ENCODE results near the gene PARD3B. TPM values are rescaled to one million over a fixed set of nuclear protein-coding genes. Genes with fewer than 3 reads are reported as not detected.

PARD3B gene
- total RNA-seq, 1 experiment from 2014 or later, result 7.6 TPM

DNA sequence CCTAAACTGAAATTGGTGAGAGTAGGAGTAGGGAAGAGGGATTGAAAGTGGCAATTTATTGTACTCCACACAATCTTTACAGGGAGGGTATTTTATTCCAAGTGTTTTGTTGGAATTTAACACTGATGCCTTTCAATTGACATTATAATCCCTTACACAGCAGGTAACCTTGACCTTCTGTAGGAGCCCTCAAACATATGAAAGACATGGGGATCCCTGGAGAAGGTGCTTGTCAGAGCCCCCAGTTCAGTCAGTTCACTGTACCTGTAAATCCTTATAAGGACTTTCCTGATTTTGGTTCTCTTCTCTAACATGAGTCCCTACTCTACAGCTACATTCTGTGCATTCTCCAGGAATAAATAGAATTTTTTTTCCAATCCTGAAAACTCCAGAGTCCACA is 752.1 kb downstream of the PARD3B start:
- no peaks in the 10 kb centered on the region for H3K27me3 ChIP-seq (replicated peaks; ENCODE audit: insufficient read depth, low read depth, low read length, poor library complexity)
- no TSS peak for BruUV-seq (replicated peaks)
- TF ChIP-seq, protein P1, sequence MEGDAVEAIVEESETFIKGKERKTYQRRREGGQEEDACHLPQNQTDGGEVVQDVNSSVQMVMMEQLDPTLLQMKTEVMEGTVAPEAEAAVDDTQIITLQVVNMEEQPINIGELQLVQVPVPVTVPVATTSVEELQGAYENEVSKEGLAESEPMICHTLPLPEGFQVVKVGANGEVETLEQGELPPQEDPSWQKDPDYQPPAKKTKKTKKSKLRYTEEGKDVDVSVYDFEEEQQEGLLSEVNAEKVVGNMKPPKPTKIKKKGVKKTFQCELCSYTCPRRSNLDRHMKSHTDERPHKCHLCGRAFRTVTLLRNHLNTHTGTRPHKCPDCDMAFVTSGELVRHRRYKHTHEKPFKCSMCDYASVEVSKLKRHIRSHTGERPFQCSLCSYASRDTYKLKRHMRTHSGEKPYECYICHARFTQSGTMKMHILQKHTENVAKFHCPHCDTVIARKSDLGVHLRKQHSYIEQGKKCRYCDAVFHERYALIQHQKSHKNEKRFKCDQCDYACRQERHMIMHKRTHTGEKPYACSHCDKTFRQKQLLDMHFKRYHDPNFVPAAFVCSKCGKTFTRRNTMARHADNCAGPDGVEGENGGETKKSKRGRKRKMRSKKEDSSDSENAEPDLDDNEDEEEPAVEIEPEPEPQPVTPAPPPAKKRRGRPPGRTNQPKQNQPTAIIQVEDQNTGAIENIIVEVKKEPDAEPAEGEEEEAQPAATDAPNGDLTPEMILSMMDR (conservative IDR thresholded peaks at IDR 0.05; ENCODE audit: low read depth, low read length), result no peak
- no peak for TF ChIP-seq EZH2 (IDR thresholded peaks at IDR 0.05; ENCODE audit: borderline replicate concordance, low read depth, low read length, poor library complexity, severe bottlenecking)
- no peak overlapping the region for H3K27ac ChIP-seq (ENCODE audit: low read depth, low read length, poor library complexity, severe bottlenecking)
- POLR2A ChIA-PET (ENCODE audit: low non-redundant PET), result no interaction called here
- no peak for DNase-seq (ENCODE audit: low spot score)
- H3K36me3 ChIP-seq (ENCODE audit: insufficient read depth, low read length, poor library complexity, severe bottlenecking), result no peaks in the 10 kb centered on the region
- no peaks in the 10 kb centered on the region for H3K4me1 ChIP-seq (ENCODE audit: insufficient read depth, low read length, poor library complexity, severe bottlenecking)
- H3K4me3 ChIP-seq (ENCODE audit: low read depth, low read length, poor library complexity, severe bottlenecking), result no peak overlapping the region
- no peaks in the 10 kb centered on the region for H3K9me3 ChIP-seq (ENCODE audit: low read depth, low read length, poor library complexity, severe bottlenecking)
- CTCF ChIA-PET, result no interaction called here
- intact Hi-C loops (cut with micrococcal nuclease; ENCODE audit: unreplicated experiment), result no loop called here

DNA sequence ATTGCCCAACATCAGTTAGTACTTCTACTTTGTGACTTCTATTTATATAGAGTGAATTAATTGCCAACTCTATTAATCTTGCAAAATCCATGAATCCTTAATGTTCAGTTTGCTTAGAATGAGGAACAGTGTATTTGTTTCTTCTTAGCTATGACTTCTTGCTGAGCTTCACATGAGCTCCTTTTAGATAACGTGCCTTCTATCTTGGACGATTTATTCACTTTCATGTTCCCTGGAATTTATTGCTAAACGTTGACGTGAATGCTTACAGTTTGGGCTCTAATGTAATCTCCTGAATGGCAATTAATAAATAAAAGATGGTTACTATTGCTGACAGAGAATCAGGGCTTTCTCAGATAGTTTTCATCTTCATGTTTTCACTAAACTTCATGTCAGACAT is 752.6 kb downstream of the PARD3B start:
- Histone ChIP-seq H3K27ac (ENCODE audit: low read depth, low read length, poor library complexity, severe bottlenecking) (no peak overlapping the region), H3K27me3 (replicated peaks; ENCODE audit: insufficient read depth, low read depth, low read length, poor library complexity) (no peaks in the 10 kb centered on the region), H3K4me3 (ENCODE audit: low read depth, low read length, poor library complexity, severe bottlenecking) (no peak overlapping the region), H3K9me3 (ENCODE audit: low read depth, low read length, poor library complexity, severe bottlenecking) (no peaks in the 10 kb centered on the region), H3K36me3 (ENCODE audit: insufficient read depth, low read length, poor library complexity, severe bottlenecking) (no peaks in the 10 kb centered on the region), H3K4me1 (ENCODE audit: insufficient read depth, low read length, poor library complexity, severe bottlenecking) (no peaks in the 10 kb centered on the region)
- ChIA-PET POLR2A (ENCODE audit: low non-redundant PET) (no interaction called here), CTCF (no interaction called here)
- no TSS peak for BruUV-seq (replicated peaks)
- no peak for TF ChIP-seq EZH2 (IDR thresholded peaks at IDR 0.05; ENCODE audit: borderline replicate concordance, low read depth, low read length, poor library complexity, severe bottlenecking)
- TF ChIP-seq, protein P1 (conservative IDR thresholded peaks at IDR 0.05; ENCODE audit: low read depth, low read length), result no peak
- intact Hi-C loops (cut with micrococcal nuclease; ENCODE audit: unreplicated experiment), result no loop called here
- no peak for DNase-seq (ENCODE audit: low spot score)

DNA sequence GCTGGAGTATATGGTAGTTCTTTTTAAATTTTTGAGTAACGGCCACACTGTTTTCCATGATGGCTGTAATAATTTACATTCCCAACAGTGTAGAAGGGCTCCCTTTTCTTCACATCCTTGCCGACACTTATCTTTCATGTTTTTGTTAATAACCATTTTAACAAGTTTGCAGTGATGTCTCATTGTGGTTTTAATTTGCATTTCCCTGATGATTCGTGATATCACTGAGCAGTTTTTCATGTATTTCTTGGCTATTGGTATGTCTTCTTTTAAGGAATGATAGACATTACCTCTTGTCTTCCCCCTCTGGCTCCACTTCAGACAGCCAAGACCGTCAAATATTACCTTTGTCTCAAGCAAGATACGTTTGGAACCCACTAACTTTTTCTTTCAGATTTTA is 765.9 kb downstream of the PARD3B start:
- H3K27ac ChIP-seq (ENCODE audit: low read depth, low read length, poor library complexity, severe bottlenecking), result no peak overlapping the region
- no peak for TF ChIP-seq EZH2 (IDR thresholded peaks at IDR 0.05; ENCODE audit: borderline replicate concordance, low read depth, low read length, poor library complexity, severe bottlenecking)
- TF ChIP-seq, protein P1 (conservative IDR thresholded peaks at IDR 0.05; ENCODE audit: low read depth, low read length), result no peak
- no TSS peak for BruUV-seq (replicated peaks)
- no peaks in the 10 kb centered on the region for H3K27me3 ChIP-seq (replicated peaks; ENCODE audit: insufficient read depth, low read depth, low read length, poor library complexity)
- H3K36me3 ChIP-seq (ENCODE audit: insufficient read depth, low read length, poor library complexity, severe bottlenecking), result no peaks in the 10 kb centered on the region
- ChIA-PET POLR2A (ENCODE audit: low non-redundant PET) (no interaction called here), CTCF (no interaction called here)
- intact Hi-C loops (cut with micrococcal nuclease; ENCODE audit: unreplicated experiment), result no loop called here
- no peaks in the 10 kb centered on the region for H3K9me3 ChIP-seq (ENCODE audit: low read depth, low read length, poor library complexity, severe bottlenecking)
- no peak for DNase-seq (ENCODE audit: low spot score)
- H3K4me3 ChIP-seq (ENCODE audit: low read depth, low read length, poor library complexity, severe bottlenecking), result no peak overlapping the region
- H3K4me1 ChIP-seq (ENCODE audit: insufficient read depth, low read length, poor library complexity, severe bottlenecking), result no peaks in the 10 kb centered on the region

Measured in A673 (cell line).